ENCODE measurements around the gene RAD23A. TPM values are rescaled to one million over a fixed set of nuclear protein-coding genes. Genes with fewer than 3 reads are reported as not detected.

Gene RAD23A
- total and polyA plus RNA-seq, 2 experiments from 2014 or later: 65.8 to 130 TPM

DNA sequence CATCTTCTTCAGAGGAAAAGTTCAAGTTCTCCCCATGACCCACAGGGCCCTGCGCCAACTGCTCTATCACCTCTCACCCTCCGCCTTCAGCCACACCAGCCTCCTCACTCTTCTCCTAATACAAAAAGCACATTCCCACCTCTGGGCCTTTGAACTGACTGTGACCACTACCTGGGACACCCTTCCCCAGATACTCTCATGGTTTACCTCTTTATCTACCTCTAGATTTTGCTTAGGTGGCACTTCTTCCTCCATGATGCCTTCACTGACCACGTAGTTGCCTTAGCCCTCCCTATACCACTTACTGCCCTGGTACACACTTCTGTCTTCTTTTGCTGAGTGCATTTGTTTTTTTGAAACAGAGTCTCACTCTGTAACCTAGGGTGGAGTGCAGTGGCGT is 22.7 kb upstream of the RAD23A start:
- H3K36me3 ChIP-seq (replicated peaks; ENCODE audit: insufficient read depth, low read depth): no peaks in the 10 kb centered on the region
- no peaks in the 10 kb centered on the region for H4K20me1 ChIP-seq (ENCODE audit: insufficient read depth, poor library complexity, severe bottlenecking)
- no peak overlapping the region for H3K4me3 ChIP-seq
- H3K4me2 ChIP-seq: no peak overlapping the region
- H3K27ac ChIP-seq: no peak overlapping the region
- DNase-seq (ENCODE audit: low spot score): no peak
- no peaks in the 10 kb centered on the region for H3K27me3 ChIP-seq
- 96% methylated on average over 4 of the region's 4 CpGs for WGBS (ENCODE audit: low lambda C conversion rate, missing lambda C conversion rate)
- H3K79me2 ChIP-seq: no peaks in the 10 kb centered on the region
- TF ChIP-seq CTCF (IDR thresholded peaks at IDR 0.05; ENCODE audit: poor library complexity) (no peak), EZH2 (IDR thresholded peaks at IDR 0.05; ENCODE audit: borderline replicate concordance) (no peak), EZH2phosphoT487 (IDR thresholded peaks at IDR 0.05; ENCODE audit: low read depth, severe bottlenecking, unreplicated experiment) (no peak)
- H2AFZ ChIP-seq: no peak overlapping the region
- H3K4me1 ChIP-seq (ENCODE audit: insufficient read depth): no peaks in the 10 kb centered on the region
- H3K9me2 ChIP-seq (replicated peaks; ENCODE audit: insufficient read depth): no peaks in the 10 kb centered on the region
- H3K9me3 ChIP-seq (ENCODE audit: low read depth): no peaks in the 10 kb centered on the region

DNA sequence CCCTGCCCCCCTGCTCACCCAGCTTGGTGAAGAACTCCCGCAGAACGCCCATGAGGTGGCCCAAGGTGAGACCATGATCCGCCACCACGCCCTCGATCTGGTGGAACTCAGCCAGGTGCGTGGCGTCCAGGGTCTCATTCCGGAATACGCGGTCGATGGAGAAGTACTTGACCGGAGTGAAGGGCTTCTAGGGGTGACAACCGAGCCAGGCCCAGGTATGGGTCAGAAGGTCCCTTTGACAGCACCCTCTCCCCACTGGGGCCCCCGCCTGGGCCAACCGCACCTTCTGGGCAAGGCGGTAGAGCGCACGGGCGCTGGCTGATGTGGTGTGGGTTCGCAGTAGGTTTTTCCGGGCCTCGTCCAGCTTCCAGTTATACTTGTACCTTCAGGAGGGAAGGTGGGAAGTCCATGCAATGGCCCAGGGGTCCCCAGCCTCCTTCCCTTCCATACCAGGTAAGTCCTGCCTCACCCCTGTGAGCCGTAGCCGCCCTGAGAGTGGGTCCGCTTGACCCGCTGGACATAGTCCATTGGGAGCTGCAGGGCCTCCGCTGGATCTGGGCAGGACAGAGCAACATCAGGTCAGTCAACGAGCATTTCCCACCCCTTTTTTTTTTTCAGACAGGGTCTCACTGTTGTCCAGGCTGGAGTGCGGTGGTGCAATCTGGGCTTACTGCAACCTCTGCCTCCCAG is 20.9 kb upstream of the RAD23A start:
- Histone ChIP-seq H4K20me1 (ENCODE audit: insufficient read depth, poor library complexity, severe bottlenecking) (no peaks in the 10 kb centered on the region), H3K36me3 (replicated peaks; ENCODE audit: insufficient read depth, low read depth) (no peaks in the 10 kb centered on the region), H3K4me2 (no peak overlapping the region), H3K27ac (no peak overlapping the region), H3K79me2 (no peaks in the 10 kb centered on the region), H2AFZ (no peak overlapping the region), H3K4me3 (no peak overlapping the region), H3K9me3 (ENCODE audit: low read depth) (no peaks in the 10 kb centered on the region), H3K4me1 (ENCODE audit: insufficient read depth) (no peaks in the 10 kb centered on the region), H3K9me2 (replicated peaks; ENCODE audit: insufficient read depth) (no peaks in the 10 kb centered on the region), H3K27me3 (no peaks in the 10 kb centered on the region)
- WGBS (ENCODE audit: low lambda C conversion rate, missing lambda C conversion rate): 99% methylated on average over 29 of the region's 29 CpGs
- TF ChIP-seq EZH2phosphoT487 (IDR thresholded peaks at IDR 0.05; ENCODE audit: low read depth, severe bottlenecking, unreplicated experiment): no peak
- DNase-seq (ENCODE audit: low spot score): no peak

DNA sequence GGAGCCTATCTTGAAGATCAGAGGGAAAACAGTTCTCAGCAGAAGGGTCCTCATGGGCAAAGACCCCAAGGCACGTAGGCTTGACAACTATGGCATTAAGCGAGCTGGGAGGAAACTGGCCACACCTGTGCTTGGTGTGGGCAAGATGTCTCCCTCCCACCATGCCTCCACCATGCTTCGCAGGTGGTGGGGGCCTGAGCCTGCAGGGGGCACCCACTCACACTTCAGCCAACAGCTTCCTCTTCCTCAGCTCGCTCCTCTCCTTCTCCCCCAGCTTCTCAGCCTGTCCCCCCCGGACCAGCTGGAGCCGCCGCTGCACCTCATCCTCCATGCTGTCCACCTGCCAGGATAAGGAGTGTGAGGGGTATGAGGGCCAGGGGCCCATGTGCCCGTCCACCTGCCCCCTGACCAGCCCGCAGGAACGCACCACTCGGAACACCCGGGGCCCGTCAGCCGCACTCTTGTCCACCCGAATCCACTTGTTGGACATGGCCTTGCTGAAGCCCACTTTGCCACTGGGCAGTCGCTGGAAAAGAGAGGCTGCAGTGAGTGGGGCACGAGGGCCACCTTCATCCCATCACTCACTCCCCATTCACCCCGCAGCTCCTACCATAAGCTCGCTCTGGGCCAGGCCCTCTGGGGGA is 15.5 kb upstream of the RAD23A start:
- no peak for DNase-seq (ENCODE audit: low spot score)
- Histone ChIP-seq H2AFZ (no peak overlapping the region), H3K27ac (no peak overlapping the region), H3K36me3 (replicated peaks; ENCODE audit: insufficient read depth, low read depth) (no peaks in the 10 kb centered on the region), H4K20me1 (ENCODE audit: insufficient read depth, poor library complexity, severe bottlenecking) (peaks cover 3% of the 10 kb centered on the region), H3K4me1 (ENCODE audit: insufficient read depth) (no peaks in the 10 kb centered on the region), H3K4me2 (no peak overlapping the region), H3K4me3 (no peak overlapping the region), H3K9me2 (replicated peaks; ENCODE audit: insufficient read depth) (no peaks in the 10 kb centered on the region), H3K27me3 (no peaks in the 10 kb centered on the region), H3K9me3 (ENCODE audit: low read depth) (no peaks in the 10 kb centered on the region), H3K79me2 (peaks cover 27% of the 10 kb centered on the region)
- 98% methylated on average over 19 of the region's 19 CpGs for WGBS (ENCODE audit: low lambda C conversion rate, missing lambda C conversion rate)
- TF ChIP-seq CTCF (IDR thresholded peaks at IDR 0.05; ENCODE audit: poor library complexity): no peak
- TF ChIP-seq EZH2 (IDR thresholded peaks at IDR 0.05; ENCODE audit: borderline replicate concordance): no peak
- no peak for TF ChIP-seq EZH2phosphoT487 (IDR thresholded peaks at IDR 0.05; ENCODE audit: low read depth, severe bottlenecking, unreplicated experiment)

All from hepatocyte (in vitro differentiated cells).